GM21723 (cell line): ENCODE results near the gene CYP27C1.
"Not testable (repeated sequence)": the region's sequence is repeated elsewhere in the genome, so short reads cannot be mapped to it uniquely, and the experiment has no call there.

Source experiments
- ATAC-seq: cut with Tn5 transposase; IDR thresholded peaks from one replicate; pipeline ENCODE4 v1.9.1; 2021; ENCODE audit warnings: mild to moderate bottlenecking, moderate library complexity; ENCODE audit not compliant: unreplicated experiment

CYP27C1 gene

DNA sequence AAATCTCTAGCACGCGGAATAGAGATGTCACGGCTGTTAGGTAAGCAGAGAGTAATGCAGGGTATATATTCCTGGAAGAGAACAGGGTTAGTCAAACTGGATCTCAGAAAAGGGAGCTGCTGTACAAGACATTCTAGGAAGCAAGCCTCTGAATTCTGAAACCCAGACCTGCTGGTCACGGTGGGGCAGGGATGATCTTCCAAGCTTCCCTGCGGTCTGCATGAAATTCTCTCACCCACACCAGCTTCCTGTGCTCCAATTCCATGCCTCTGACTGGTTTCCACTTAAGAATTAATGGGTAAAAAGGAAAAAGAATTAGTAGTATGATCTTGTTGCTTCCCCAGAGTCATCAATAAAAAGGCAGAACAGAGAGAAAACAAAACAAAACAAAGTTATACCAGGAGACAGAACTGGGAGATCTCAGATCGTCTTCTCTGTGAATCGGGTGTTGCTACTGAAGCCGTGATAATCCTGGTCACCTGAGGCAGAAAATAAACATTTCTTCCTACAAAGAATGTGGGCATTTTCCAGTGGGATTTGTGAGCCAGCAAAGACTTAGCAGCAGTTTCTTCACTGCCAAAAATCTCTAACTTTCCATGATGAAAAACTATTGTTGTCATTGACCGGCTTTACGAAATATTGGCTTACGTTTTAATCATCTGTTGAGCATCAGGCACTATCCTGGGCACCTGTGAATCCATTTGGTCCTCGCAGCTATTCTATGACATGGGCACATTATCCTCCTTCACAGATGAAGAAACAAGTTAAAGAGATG, 5.3 kb upstream of the CYP27C1 start:
- no peak for ATAC-seq

DNA sequence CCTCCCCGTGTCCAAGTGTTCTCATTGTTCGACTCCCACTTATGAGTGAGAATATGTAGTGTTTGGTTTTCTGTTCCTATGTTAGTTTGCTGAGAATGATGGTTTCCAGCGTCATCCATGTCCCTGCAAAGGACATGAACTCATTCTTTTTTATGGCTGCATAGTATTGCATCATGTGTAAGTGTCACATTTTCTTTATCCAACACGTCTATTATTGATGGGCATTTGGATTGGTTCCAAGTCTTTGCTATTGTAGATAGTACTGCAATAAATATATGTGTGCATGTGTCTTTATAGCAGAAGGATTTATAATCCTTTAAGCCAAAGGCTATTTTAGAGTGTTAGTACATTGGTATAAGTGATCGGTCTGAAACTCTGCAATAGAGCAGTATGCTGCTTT, 4.0 kb upstream of the CYP27C1 start:
- not testable (repeated sequence) for ATAC-seq

DNA sequence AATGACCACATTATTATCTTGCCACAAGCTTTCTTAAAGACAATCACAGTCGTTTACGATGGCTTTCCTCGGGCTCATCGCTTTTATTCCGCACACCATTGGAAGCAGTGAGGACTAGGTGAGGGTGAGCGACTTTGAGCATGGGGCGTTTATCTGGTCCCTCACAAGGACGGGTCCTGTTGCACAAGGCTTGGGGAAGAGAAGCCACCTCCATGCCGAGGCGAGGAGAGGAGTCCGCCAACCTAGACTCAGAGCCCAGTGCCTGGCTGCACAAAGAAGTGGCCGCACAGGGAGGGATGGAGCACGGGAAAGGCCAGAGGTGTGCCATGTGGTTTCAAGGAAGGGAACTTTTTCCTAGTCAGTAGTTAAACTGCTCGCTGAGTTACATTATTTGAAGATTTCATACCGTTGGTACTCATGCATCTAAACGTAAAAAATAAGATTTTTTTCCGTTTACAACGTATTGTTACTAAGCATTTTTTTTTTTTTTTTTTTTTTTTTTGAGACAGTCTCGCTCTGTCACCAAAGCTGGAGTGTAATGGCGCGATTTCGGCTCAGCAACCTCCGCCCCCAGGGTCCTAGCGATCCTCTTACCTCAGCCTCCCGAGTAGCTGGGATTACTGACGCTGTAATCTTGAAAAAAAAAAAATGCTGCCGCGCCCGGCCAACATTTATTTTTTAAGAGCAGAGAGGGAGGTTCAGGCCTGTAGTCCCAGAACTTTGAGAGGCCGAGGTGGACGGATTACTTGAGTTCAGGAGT, 849 bp upstream of the CYP27C1 start:
- no peak for ATAC-seq

DNA sequence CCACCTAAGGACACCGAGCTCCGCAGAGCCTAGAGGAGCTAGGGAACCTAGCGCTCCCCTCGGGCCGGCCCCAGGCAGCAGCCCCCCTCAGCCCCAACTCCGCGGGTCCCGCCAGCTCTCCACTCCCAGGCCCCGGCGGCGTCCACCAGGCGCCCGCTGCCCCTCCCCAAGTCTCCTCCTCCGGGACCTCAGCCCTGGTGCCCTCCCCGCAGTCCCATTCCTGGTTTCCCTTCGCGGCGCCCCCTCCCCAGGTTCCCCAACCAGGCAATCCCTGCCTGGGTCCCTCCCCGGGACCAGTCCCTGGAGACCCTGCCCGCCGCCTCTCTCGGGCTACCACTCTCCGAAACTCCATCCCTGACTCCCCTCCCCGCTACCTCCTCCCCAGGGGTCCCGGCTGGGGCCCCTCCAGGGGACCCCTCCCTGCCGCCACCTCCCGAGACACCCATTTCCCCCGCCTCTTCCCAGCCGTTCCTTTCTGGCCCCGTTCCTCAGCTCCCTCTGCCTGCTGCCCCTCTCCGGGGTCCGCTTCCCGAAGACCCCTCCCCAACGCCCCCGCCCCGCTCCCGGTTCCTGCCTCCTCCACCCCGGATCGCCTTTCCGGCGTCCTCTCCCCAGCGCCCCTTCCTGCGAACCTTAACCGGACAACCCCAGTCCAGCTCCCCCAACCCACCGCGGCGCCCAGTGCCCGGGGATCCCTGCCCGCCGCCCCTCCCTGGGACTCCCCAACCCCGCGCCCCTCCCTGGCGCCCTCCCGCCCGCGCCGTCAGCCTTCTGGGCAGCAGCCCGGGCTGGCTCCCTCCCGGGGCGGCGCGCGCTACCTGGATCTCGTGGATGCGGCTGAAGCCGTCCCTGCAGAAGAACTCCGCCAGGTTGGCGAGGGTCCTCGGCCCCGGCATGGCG, 678 bp downstream of the CYP27C1 start:
- ATAC-seq: no peak

DNA sequence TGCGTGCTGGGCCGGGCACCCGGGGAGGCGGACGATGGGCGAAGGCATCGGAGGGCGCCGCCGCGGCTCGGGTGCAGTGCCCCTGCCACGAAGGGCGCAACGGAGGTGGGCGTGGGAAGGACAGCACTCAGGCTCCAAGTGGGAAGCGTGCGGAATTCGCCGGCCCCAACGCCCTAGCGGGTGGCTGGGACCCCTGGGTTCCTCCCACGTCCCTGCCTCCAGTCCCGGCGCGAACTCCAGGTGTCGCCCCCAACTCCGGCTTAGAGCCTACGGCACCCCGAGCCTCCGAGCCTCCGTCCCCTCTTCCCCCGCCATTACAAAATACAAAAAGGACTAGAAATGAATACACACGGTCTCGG, 1.3 kb downstream of the CYP27C1 start:
- no peak for ATAC-seq

DNA sequence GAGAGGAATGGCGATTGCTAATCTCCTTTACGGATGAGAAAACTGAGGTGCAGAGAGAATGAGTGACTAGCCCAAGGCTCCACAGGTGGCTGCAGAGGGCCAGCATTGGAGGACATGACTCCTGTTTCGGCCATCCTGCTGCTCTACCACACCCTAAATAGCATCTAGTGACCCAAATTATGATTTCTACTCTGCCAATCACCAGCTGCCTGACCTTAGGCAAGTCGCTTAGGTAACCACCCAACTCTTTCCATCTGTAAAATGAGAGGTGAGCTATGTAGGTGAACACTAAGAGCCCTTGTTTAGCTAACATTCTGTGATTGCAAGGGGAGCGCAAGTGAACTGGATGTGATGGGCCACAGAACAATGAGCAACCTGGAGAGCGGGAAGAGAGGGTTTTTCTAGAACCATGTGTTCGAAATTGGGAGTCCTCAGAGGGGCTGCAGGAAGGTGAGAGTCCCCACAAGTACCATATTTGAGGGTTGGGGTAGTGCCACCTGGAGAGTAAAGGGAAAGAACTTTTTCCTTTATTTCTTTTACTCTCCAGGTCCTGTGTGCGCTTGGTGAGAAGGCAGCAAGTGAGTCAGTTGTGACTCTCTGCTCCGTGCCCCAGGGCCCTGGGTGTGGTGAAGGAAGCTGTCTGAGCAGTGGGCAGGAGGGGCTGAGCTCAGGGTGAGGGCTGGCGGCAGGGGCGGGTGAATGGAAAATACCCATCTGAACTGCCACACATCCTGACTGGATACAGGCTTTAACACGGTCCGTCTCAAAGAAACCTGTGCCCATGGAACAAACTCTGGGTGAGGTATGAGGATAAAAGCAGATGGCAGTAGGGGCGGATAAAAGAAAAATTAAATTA, 2.4 kb downstream of the CYP27C1 start:
- no peak for ATAC-seq

DNA sequence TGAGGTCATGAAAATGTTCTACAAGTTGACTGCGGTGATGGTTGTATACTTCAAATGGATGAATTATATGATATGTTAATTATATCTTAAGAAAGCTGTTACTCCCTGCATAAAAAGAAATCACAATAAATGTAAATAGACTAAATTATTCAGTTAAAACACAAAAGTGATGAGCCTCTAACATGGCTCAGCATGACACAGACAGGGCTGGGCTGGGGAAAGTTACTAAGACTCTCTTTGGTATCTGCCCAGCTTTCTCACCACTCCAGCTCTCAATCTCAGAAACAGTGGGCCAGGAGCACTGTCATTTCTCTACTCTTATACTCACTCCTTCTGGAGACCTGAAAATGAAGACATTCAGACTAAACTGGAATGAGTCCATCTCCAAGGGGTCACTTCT, 3.5 kb downstream of the CYP27C1 start:
- no peak for ATAC-seq

DNA sequence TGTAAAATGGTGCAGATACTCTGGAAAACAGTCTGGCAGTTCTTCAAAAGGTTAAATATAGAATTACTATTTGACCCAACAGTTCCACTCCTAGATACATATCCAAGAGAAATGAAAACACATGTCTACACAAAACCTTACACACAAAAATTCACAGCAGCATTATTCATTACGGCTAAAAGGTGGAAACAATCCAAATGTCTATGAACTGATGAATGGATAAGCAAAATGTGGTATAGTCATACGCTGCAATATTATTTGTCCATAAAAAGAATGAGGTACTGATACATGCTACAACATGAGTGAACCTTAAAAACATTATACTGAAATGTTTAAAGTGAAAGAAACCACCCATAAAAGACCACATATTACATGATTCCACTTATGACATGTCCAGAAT, 4.0 kb downstream of the CYP27C1 start:
- ATAC-seq: no peak

DNA sequence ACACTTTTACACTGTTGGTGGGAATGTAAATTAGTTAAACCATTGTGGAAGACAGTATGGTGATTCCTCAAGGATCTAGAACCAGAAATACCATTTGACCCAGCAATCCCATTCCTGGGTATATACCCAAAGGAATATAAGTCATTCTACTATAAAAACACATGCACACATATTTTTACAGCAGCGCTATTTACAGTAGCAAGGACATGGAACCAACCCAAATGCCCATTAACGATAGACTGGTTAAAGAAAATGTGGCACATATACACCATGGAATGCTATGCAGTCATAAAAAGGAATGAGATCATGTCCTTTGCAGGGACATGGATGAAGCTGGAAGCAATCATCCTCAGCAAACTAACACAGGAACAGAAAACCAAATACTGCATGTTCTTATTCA, 5.9 kb downstream of the CYP27C1 start:
- ATAC-seq: not testable (repeated sequence)

DNA sequence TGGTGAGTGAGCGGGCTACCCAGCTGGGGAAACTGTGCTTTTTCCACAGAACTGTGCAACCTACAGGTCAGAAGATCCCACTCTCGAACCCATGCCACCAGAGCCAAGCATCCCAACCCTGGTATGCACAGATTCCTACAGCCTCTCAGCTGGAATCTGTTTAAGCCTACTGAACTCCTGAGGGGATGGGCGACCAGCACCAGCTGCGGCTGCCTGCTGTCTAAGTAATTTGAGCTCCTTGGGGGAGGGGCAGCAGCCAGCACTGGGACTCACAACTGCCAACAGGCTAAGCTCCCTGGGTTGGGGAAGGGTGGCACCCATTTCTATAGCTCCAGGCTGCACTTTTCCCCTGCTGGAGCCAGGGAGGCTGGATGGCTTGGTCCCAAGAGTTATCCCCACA, 11.8 kb downstream of the CYP27C1 start:
- no peak for ATAC-seq

DNA sequence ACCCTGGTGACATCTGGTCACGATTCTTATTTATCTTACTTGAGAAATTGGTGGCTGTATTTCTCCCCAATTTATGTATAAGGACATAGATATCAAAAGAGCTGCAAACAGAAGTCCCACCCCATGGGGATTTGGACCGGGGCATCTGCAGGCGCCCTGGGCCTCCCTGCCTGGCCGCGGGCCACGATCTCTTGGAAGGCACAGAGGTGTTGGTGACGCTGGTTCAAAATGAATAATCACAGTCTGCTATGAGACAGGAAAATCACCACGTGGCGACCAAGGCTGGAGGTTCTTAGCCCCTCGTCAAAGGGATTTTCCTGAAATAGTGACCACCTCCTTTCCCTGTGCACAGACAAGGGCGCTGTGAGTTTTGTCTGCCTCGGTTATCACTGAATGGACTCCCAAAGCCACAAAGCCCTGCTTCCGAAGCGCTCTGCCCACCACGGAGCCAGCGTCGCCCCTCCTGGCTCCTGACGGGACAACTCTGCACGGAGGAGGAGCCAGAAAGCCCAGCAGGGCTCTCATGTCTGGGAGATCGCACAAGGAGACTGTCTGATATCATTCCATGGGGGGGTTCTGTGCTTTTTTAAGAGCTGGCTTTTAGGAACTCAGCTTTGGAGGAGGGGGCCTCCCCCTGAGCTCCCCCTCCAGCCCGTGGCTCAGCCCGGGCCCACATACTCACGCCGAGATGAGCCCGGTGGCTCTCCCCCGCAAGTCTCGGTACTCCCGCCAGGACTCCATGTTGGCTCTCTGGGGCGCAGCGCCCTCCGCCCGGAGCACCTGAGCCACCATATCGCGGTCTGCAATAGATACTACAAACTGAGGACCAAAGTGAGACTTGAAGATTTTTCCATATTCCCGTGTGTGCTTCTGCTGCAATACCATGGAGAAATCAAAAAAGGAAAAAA, 14.6 kb downstream of the CYP27C1 start:
- ATAC-seq: no peak

DNA sequence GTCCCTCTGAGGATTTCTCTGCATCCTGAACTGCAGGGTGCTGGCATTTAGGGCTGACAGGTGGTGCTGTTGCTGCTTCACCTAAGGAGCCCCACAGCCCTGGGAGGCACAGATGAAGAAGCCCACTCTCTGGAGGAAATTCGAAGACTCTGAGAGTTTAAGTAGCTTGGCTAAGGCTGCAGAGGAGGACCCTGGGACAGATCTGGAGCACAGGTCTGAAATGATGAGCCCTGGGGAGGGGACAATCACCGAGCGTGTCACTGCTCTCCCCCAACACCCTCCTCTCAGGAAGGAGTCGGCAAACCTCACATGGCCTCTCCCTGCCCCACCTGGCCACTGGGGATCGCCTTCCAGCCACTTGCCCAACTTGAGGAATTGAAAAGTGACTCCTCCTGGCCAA, 18.6 kb downstream of the CYP27C1 start:
- ATAC-seq: no peak

GRCh38 chr2:127200962-127201361, 19.1 kb downstream of the CYP27C1 start:
- ATAC-seq: no peak

DNA sequence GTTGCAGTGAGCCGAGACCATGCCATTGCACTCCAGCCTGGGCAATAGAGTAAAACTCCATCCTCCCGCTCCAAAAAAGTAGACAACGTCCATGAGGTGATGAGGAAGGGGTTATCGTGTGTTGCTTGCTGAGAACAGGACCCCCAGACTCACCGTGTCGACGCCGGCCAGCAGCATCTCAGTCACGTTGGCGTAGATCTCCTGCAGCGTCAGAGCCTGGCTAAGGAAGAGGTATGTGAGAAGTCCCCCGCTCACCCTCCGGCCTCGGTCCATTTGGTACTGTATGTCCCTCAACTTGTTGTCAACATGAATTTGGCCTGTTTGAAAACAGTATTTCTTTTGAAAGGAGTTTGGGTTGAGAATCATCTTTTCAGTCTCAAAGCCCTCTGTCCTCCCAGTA, 20.9 kb downstream of the CYP27C1 start:
- no peak for ATAC-seq

GRCh38 chr2:127197475-127198385, 22.4 kb downstream of the CYP27C1 start:
- no peak for ATAC-seq

- ATAC-seq: no peak
Measured at GRCh38 chr2:127196998-127197397, 23.1 kb downstream of the CYP27C1 start.

GRCh38 chr2:127196549-127196948, 23.6 kb downstream of the CYP27C1 start:
- ATAC-seq: no peak
